ENCODE results near the gene ZBTB46. TPM values are rescaled to one million over a fixed set of nuclear protein-coding genes. Genes with fewer than 3 reads are reported as not detected.

ZBTB46 gene
- total RNA-seq, 4 donors from 2014 or later, result 1.2 to 6.7 (median 5.7) TPM

DNA sequence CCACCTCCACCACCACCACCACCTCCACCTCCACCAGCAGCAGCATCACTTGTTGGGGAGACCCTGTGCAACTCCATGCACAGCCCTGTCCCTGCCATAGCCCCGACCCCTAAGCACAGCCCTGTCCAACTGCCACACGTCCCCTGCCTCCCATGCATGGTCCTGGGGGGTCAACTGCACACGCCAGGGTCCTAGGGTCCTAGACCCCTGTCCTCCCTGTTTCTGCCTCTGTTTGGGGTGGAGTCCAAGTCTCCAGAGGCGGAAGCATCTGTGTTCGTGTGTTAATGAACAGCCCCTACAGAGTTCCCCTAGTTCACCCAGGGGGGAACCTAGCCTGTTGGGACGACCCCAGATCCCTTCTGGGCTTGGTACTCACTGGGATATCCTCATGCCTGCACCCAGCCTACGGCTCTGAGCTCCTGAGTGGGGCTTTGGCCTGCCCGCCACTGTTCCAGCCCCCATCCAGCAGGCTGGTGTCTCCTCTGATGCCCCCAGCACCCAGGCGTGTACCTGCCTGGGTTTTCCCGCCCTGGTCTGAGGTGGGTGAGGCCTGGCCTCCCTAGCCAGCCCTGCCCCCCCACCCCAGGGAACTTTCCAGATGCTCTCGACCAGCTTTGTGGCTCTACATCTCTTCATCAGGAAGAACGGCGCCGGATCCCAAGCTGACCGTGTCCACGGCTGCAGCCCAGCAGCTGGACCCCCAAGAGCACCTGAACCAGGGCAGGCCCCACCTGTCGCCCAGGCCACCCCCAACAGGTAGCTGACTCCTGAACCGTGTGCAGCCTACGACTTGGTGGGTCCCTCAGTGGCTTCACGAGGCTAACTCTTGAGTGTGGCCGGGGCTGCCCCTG, 137.1 kb downstream of the ZBTB46 start:
- 90 to 95% methylated on average over 12 to 19 of the region's 21 CpGs for WGBS, 2 donors
- H3K4me3 ChIP-seq (ENCODE audit: low read depth, poor library complexity, severe bottlenecking), result no peak overlapping the region
- TF ChIP-seq CTCF (IDR thresholded peaks at IDR 0.05) (no peak), POLR2A (IDR thresholded peaks at IDR 0.05) (no peak)
- no peak for DNase-seq (ENCODE audit: low spot score in 2 of 2)
- intact Hi-C loops (cut with DNase I; ENCODE audit: low total_unique reads), result no loop called here

Other genes with a start within 250 kb of the ZBTB46 start
- 10 to 100 TPM; 11.9 to 18.3 (median 13.7) TPM for gene GMEB2, start 204.2 kb downstream of the ZBTB46 start, total RNA-seq
- gene STMN3, start 177.8 kb downstream of the ZBTB46 start, total RNA-seq, result 10 to 100 TPM in 3 of 4 donors, 1 to 10 TPM in 1; 9.4 to 23.0 (median 12.0) TPM
- 10 to 100 TPM in 3 of 4 donors, 1 to 10 TPM in 1; 8.5 to 38.3 (median 12.7) TPM for gene RTEL1, start 173.0 kb downstream of the ZBTB46 start, total RNA-seq
- gene TNFRSF6B, start 134.6 kb downstream of the ZBTB46 start, total RNA-seq, result 10 to 100 TPM in 2 of 4 donors, 1 to 10 TPM in 2; 3.0 to 49.5 (median 12.1) TPM
- 10 to 100 TPM; 20.7 to 42.6 (median 34.7) TPM for gene ARFRP1, start 123.3 kb downstream of the ZBTB46 start, total RNA-seq
- 10 to 100 TPM; 34.4 to 44.7 (median 35.9) TPM for gene ZGPAT, start 123.2 kb downstream of the ZBTB46 start, total RNA-seq
- 10 to 100 TPM; 17.8 to 26.3 (median 21.8) TPM for gene LIME1, start 94.6 kb downstream of the ZBTB46 start, total RNA-seq
- gene SLC2A4RG, start 91.5 kb downstream of the ZBTB46 start, total RNA-seq, result 100 to 1,000 TPM in 2 of 4 donors, 10 to 100 TPM in 2; 79.9 to 127 (median 96.2) TPM
- gene ABHD16B, start 30.2 kb upstream of the ZBTB46 start, total RNA-seq, result not detected
- gene TPD52L2, start 34.0 kb upstream of the ZBTB46 start, total RNA-seq, result 100 to 1,000 TPM in 2 of 4 donors, 10 to 100 TPM in 2; 85.9 to 101 (median 94.7) TPM
- 10 to 100 TPM; 40.6 to 59.7 (median 49.7) TPM for gene DNAJC5, start 63.9 kb upstream of the ZBTB46 start, total RNA-seq
- gene UCKL1, start 125.2 kb upstream of the ZBTB46 start, total RNA-seq, result 10 to 100 TPM; 28.1 to 44.3 (median 33.6) TPM
- gene ZNF512B, start 138.7 kb upstream of the ZBTB46 start, total RNA-seq, result 10 to 100 TPM; 15.3 to 19.8 (median 16.7) TPM
- 10 to 100 TPM in 3 of 4 donors, 1 to 10 TPM in 1; 8.1 to 11.3 (median 10.6) TPM for gene SAMD10, start 148.4 kb upstream of the ZBTB46 start, total RNA-seq
- 10 to 100 TPM; 66.8 to 88.3 (median 79.1) TPM for gene PRPF6, start 149.9 kb upstream of the ZBTB46 start, total RNA-seq
- 1 to 10 TPM in 1 of 4 donors, under 1 TPM in 3; 0.39 to 1.8 (median 0.66) TPM for gene C20orf204, start 204.9 kb upstream of the ZBTB46 start, total RNA-seq
- 1 to 10 TPM; 1.1 to 7.3 (median 4.3) TPM for gene SOX18, start 218.4 kb upstream of the ZBTB46 start, total RNA-seq
- gene TCEA2, start 231.9 kb upstream of the ZBTB46 start, total RNA-seq, result 10 to 100 TPM; 16.5 to 52.3 (median 22.8) TPM
- gene RGS19, start 248.3 kb upstream of the ZBTB46 start, total RNA-seq, result 10 to 100 TPM; 10.4 to 26.4 (median 16.6) TPM
- gene OPRL1, start 248.8 kb upstream of the ZBTB46 start, total RNA-seq, result under 1 TPM; 0.15 to 0.88 (median 0.28) TPM

Measured in lower leg skin (tissue), 4 donors.